ENCODE measurements around the gene OSBPL1A. TPM values are rescaled to one million over a fixed set of nuclear protein-coding genes. Genes with fewer than 3 reads are reported as not detected.

OSBPL1A gene
- total and polyA plus RNA-seq, 2 experiments from 2014 or later, result 24.6 to 31.3 TPM

DNA sequence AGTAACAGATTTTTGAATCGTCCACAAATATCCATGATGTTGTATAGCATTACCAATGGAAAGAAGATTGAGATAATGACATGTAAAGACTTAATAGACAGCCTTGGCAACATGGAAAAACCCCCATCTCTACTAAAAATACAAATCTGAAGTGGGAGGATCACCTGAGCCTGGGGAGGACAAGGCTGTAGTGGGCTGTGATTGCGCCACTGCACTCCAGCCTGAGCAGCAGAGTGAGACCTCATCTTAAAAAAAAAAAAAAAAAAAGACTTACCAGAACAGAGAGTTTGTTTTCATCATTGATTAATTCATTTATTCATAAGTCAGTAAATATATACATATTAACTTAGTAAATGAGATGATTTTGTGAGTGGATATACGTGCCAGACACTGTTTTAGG is 7.0 kb upstream of the OSBPL1A start:
- Histone ChIP-seq H4K20me1 (ENCODE audit: insufficient read depth, poor library complexity, severe bottlenecking) (no peaks in the 10 kb centered on the region), H3K4me1 (ENCODE audit: insufficient read depth) (no peaks in the 10 kb centered on the region), H3K4me2 (no peak overlapping the region), H3K9me2 (replicated peaks; ENCODE audit: insufficient read depth) (no peaks in the 10 kb centered on the region), H2AFZ (no peak overlapping the region), H3K9me3 (ENCODE audit: low read depth) (no peaks in the 10 kb centered on the region), H3K4me3 (no peak overlapping the region), H3K79me2 (no peaks in the 10 kb centered on the region), H3K36me3 (replicated peaks; ENCODE audit: insufficient read depth, low read depth) (no peaks in the 10 kb centered on the region), H3K27me3 (no peaks in the 10 kb centered on the region), H3K27ac (no peak overlapping the region)
- no peak for DNase-seq (ENCODE audit: low spot score)
- TF ChIP-seq EZH2phosphoT487 (IDR thresholded peaks at IDR 0.05; ENCODE audit: low read depth, severe bottlenecking, unreplicated experiment), result no peak
- no peak for TF ChIP-seq EZH2 (IDR thresholded peaks at IDR 0.05; ENCODE audit: borderline replicate concordance)
- TF ChIP-seq, protein P1, sequence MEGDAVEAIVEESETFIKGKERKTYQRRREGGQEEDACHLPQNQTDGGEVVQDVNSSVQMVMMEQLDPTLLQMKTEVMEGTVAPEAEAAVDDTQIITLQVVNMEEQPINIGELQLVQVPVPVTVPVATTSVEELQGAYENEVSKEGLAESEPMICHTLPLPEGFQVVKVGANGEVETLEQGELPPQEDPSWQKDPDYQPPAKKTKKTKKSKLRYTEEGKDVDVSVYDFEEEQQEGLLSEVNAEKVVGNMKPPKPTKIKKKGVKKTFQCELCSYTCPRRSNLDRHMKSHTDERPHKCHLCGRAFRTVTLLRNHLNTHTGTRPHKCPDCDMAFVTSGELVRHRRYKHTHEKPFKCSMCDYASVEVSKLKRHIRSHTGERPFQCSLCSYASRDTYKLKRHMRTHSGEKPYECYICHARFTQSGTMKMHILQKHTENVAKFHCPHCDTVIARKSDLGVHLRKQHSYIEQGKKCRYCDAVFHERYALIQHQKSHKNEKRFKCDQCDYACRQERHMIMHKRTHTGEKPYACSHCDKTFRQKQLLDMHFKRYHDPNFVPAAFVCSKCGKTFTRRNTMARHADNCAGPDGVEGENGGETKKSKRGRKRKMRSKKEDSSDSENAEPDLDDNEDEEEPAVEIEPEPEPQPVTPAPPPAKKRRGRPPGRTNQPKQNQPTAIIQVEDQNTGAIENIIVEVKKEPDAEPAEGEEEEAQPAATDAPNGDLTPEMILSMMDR (IDR thresholded peaks at IDR 0.05; ENCODE audit: poor library complexity), result no peak
- WGBS (ENCODE audit: low lambda C conversion rate, missing lambda C conversion rate), result 95% methylated on average over 3 of the region's 3 CpGs

DNA sequence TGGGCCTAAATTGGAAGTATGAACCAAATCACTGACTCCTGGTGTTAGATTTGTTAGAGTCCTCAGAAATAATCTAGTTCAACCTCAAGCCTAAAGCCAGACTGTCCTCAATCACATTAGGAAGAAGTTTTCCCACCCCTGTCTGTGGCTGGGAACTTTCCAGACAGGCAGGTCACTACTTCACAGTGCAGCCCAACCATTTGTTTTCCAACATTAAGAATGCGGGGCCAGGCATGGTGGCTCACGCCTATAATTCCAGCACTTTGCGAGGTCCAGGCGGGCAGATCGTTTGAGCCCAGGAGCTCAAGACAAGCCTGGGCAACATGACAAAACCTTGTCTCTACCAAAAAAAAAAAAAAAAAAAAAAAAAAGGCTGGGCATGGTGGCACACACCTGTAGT is 5.5 kb upstream of the OSBPL1A start:
- 75% methylated on average over 5 of the region's 5 CpGs for WGBS (ENCODE audit: low lambda C conversion rate, missing lambda C conversion rate)
- Histone ChIP-seq H3K9me3 (ENCODE audit: low read depth) (no peaks in the 10 kb centered on the region), H3K36me3 (replicated peaks; ENCODE audit: insufficient read depth, low read depth) (no peaks in the 10 kb centered on the region), H4K20me1 (ENCODE audit: insufficient read depth, poor library complexity, severe bottlenecking) (no peaks in the 10 kb centered on the region), H3K4me1 (ENCODE audit: insufficient read depth) (peaks cover 6% of the 10 kb centered on the region), H3K27ac (no peak overlapping the region), H2AFZ (no peak overlapping the region), H3K79me2 (no peaks in the 10 kb centered on the region), H3K4me2 (no peak overlapping the region), H3K27me3 (no peaks in the 10 kb centered on the region), H3K9me2 (replicated peaks; ENCODE audit: insufficient read depth) (no peaks in the 10 kb centered on the region), H3K4me3 (no peak overlapping the region)
- DNase-seq (ENCODE audit: low spot score), result no peak
- TF ChIP-seq EZH2phosphoT487 (IDR thresholded peaks at IDR 0.05; ENCODE audit: low read depth, severe bottlenecking, unreplicated experiment) (no peak), EZH2 (IDR thresholded peaks at IDR 0.05; ENCODE audit: borderline replicate concordance) (no peak)
- TF ChIP-seq, protein P1 (IDR thresholded peaks at IDR 0.05; ENCODE audit: poor library complexity), result no peak

DNA sequence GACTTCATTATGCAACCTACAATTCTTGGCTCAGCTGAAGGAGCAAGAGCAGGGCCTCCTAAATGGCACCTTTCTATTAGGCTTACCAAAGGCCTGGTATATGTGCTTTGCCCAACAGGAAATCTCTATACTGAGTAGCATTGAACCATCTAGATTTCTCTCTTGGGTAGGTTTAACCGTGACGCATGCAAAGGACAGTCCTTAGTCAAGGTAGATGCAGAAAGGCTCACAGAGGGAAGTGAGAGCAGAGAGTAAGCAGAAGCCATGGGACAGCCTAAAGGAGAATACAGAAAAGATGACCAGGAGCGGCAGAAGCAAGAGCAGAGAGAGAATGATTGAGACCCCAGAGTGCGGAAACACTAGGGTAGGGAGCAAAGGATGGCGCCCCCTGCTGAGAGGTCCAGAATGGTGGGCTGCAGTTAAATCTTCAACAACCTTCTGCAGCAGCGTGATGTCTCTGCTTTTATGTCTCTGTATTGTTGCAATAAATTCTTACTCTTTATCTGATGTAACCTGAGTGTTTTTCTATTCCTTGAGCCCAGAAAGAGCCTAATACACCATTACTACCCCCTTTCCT is 4.7 kb upstream of the OSBPL1A start:
- Histone ChIP-seq H3K4me1 (ENCODE audit: insufficient read depth) (peaks cover 6% of the 10 kb centered on the region), H3K4me2 (no peak overlapping the region), H3K27me3 (no peaks in the 10 kb centered on the region), H3K79me2 (no peaks in the 10 kb centered on the region), H3K4me3 (no peak overlapping the region), H3K36me3 (replicated peaks; ENCODE audit: insufficient read depth, low read depth) (no peaks in the 10 kb centered on the region), H3K9me3 (ENCODE audit: low read depth) (no peaks in the 10 kb centered on the region), H3K27ac (no peak overlapping the region), H2AFZ (no peak overlapping the region), H3K9me2 (replicated peaks; ENCODE audit: insufficient read depth) (no peaks in the 10 kb centered on the region), H4K20me1 (ENCODE audit: insufficient read depth, poor library complexity, severe bottlenecking) (no peaks in the 10 kb centered on the region)
- TF ChIP-seq, protein P1 (IDR thresholded peaks at IDR 0.05; ENCODE audit: poor library complexity), result no peak
- TF ChIP-seq EZH2phosphoT487 (IDR thresholded peaks at IDR 0.05; ENCODE audit: low read depth, severe bottlenecking, unreplicated experiment) (no peak), EZH2 (IDR thresholded peaks at IDR 0.05; ENCODE audit: borderline replicate concordance) (no peak)
- WGBS (ENCODE audit: low lambda C conversion rate, missing lambda C conversion rate), result 80% methylated on average over 6 of the region's 6 CpGs
- DNase-seq (ENCODE audit: low spot score), result no peak
